AG10803 (cell line): Measurements from ENCODE around the gene GALP.
"Not testable (repeated sequence)": the region's sequence is repeated elsewhere in the genome, so short reads cannot be mapped to it uniquely, and the experiment has no call there.

Source experiments
- DNase-seq: peaks from one replicate; pipeline ENCODE4 v3.0.0; 2010; ENCODE audit warnings: low read depth
- H3K4me3 ChIP-seq: 2 replicates; pipeline ENCODE4 v1.5.1; 2011; ENCODE audit warnings: mild to moderate bottlenecking, low read length, control low read depth
- TF ChIP-seq, protein P1 (sequence below): conservative IDR thresholded peaks from 2 replicates; pipeline ENCODE4 v1.5.1; 2011; ENCODE audit warnings: mild to moderate bottlenecking, low read length, control low read depth, inconsistent platforms

The GALP gene

DNA sequence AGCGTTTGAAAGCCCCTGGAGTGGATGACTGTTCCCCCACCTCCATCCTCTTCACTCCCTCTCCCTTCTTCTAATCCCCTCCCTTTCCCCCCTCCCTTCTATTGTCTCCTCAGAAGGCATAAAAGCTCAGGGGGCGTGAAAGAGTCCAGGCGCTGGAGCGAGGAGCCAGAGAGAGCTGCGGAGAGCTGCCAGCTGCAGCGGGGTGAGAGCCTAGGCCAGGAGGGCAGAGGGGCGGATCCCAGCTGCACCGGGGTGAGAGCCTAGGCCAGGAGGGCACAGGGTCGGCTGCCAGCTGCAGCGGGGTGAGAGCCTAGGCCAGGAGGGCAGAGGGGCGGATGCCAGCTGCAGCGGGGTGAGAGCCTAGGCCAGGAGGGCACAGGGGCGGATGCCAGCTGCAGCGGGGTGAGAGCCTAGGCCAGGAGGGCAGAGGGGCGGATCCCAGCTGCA is at the start of gene GALP:
Gene GALP, plus strand, starts transcription at position 148 of the 447 bp plus-strand sequence. CDS start 1,101 bp downstream, outside the sequence.
- not testable (repeated sequence) for DNase-seq, H3K4me3 ChIP-seq

DNA sequence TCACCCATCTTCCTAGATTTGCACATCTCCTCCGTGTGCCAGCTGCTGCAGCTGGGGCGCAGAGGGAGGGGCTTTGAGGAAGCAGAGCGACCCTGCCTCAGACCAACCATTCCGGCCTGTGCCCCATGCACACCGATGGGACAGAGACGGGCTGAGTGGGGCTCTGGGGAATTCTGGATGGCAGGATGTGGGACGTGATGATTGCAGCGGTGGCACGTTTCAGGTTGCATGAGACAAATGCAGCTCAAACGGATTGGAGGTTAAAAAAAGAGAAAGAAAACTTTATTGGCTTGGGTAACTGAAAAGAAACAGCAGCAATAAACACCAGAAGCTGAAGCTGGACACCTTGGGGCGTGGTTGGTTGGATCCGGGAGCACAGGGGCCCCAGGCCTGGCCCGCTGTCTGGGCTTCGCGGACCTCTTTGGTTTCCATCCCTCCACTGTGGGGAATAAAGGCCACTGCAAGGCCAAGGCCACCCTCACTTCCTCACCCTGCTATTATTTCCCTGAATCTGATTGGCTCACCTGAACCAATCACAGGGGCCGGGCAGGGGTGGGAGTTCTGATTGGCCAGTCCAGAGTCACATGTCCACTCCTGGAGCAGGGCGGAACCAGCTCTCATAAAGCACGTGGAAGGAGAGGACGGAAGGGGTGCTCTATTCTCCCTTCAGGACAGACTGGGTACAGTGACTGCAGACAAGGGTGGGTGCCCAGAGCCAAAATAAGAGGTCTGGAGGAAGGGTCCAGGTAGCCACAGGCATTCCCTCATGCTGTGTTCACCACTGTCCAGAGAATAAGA is 48.6 kb upstream of the GALP start:
- TF ChIP-seq, protein P1, sequence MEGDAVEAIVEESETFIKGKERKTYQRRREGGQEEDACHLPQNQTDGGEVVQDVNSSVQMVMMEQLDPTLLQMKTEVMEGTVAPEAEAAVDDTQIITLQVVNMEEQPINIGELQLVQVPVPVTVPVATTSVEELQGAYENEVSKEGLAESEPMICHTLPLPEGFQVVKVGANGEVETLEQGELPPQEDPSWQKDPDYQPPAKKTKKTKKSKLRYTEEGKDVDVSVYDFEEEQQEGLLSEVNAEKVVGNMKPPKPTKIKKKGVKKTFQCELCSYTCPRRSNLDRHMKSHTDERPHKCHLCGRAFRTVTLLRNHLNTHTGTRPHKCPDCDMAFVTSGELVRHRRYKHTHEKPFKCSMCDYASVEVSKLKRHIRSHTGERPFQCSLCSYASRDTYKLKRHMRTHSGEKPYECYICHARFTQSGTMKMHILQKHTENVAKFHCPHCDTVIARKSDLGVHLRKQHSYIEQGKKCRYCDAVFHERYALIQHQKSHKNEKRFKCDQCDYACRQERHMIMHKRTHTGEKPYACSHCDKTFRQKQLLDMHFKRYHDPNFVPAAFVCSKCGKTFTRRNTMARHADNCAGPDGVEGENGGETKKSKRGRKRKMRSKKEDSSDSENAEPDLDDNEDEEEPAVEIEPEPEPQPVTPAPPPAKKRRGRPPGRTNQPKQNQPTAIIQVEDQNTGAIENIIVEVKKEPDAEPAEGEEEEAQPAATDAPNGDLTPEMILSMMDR, result no peak
- no peak for DNase-seq
- H3K4me3 ChIP-seq, result no peak overlapping the region

DNA sequence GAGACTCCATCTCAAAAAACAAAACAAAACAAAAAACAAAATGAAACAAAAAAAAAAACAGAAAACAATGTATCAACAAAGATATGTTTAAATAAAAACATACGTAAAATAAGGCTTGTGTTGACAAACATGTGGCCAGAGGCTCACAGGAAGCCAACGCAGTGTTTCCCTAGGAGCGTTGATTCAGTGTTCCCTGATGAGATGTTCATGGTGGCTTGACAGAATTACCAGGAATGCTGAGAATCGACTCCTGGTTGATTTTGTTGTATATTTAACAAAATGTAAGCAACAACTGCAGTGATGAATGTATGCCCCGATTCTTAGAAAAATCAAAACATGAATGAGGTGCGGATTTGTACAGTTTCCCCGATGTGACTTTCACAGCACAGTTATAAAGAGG is 45.8 kb upstream of the GALP start:
- DNase-seq, result no peak
- TF ChIP-seq, protein P1, result no peak
- H3K4me3 ChIP-seq, result no peak overlapping the region

DNA sequence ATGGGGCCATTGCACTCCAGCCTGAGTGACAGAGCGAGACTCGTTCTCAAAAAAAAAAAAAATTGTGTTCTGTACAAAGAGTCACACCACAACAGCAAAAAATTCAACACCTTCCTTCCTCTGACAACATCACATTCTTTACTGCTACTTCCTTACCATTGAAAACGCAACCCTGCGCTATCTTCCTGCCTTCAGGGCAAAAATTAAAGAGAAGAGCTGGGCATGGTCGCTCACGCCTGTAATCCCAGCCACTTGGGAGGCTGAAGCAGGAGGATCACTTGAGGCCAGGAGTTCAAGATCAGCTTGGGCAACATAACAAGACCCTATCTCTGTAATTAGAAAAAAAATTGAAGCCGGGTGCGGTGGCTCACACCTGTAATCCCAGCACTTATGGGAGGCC is 44.2 kb upstream of the GALP start:
- DNase-seq, result no peak
- H3K4me3 ChIP-seq, result no peak overlapping the region
- TF ChIP-seq, protein P1, result no peak

DNA sequence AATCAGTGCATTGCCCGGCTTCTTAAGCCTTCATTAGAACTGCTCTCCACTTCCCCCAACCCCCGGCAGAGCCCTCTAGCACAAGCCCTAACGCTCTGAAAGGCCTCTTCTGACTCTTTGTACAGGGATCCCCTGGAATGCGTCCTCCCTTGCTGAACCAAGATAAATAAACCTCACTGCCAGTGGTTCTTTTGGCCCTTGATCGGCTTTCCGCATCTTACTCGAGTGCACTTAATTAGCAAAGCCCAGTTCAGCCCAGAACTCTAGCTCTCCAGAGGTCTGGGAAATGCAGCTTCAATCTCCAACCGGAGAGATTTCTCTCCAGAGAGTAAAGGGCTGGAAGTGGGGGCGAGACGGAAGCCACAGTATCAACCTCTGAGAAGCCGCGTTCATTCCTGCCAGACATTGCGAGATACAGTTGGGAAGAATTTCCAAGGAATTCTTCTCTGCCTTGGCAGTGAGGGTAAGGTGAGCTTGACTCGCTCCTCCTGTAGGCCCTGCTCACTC is 43.4 kb upstream of the GALP start:
- DNase-seq, result peak; percentile 39
- H3K4me3 ChIP-seq, result no peak overlapping the region
- TF ChIP-seq, protein P1, result no peak

DNA sequence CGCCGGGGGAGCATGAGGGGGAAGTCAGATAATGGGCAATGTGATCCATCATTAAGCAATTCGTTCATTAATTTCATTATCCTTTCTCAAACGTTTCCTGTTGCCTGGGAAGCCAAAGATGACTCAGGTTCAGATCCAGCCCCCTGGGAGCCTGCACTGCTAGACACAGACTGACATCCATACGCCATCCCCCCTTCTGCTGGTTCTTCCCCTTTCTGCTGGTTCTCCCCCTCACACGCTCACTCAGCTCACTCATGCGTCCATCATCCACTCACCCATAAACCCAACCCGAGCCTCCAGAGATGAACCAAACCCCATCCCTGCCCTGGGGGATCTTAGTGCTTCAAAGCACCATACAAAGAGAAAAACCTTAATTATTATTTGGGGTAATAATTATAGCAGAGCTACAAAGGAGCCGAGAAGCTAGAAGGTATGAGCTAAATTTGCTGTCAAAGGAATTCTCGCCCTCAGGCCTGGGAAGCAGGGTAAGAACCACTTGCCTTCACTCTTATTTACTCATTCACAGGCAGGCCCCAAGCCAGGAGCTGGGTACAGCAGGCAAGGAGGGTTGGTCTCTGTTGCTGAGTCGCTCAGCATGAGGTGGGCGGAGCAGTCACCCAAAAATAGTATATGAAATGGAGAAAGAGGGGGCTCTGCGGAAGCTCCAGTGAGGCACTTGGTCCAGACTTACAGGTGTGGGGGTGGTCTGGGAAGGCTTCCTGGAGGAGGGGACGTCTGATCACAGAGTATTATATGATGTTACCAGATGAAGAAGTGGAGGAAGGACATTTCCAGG is 41.8 kb upstream of the GALP start:
- DNase-seq, result no peak
- TF ChIP-seq, protein P1, result no peak
- H3K4me3 ChIP-seq, result no peak overlapping the region

DNA sequence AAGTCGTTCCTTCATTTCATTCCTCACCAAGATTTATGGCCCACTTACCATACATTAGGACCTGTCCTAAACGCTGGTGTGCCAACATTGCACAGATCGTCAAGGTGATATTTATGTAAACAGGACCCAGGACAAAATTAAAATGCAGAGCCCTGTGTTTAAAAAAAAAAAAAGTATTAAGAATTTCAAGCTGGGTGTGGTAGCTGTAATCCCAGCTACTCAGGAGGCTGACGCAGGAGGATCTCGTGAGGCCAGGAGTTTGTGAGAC is 41.2 kb upstream of the GALP start:
- TF ChIP-seq, protein P1, result no peak
- H3K4me3 ChIP-seq, result no peak overlapping the region
- no peak for DNase-seq
